WTC11 (cell line): Measurements from ENCODE around the gene ACSL4. TPM values are rescaled to one million over a fixed set of nuclear protein-coding genes. Genes with fewer than 3 reads are reported as not detected.

Experiments
- ATAC-seq: fragments of 200-7000 bp; cut with Tn5 transposase; 2 replicates; pipeline ENCODE4 v1.10.0; 2021; ENCODE audit warnings: mild to moderate bottlenecking, moderate library complexity
- CTCF ChIA-PET: fragments of 300-600 bp; sonication (Branson Sonifier 250); formaldehyde crosslinking; loops from one replicate; lab custom pipeline; 2021; ENCODE audit warnings: antibody characterized with exemption; lab: Charles Lee
- POLR2A ChIA-PET: fragments of 350-600 bp; sonication (Branson Sonifier 250); formaldehyde crosslinking; loops from one replicate; lab custom pipeline; 2021; ENCODE audit warnings: antibody characterized with exemption; lab: Charles Lee
- DNase-seq: peaks from one replicate; pipeline ENCODE4 v3.0.0; 2021; ENCODE audit warnings: low spot score
- H3K27ac Mint-ChIP-seq: 2 replicates; pipeline ENCODE4 v1.8.0; 2021; ENCODE audit warnings: mixed read lengths
- H3K27me3 Mint-ChIP-seq: 2 replicates; pipeline ENCODE4 v1.8.0; 2021; ENCODE audit warnings: low read depth, mild to moderate bottlenecking, moderate library complexity, mixed read lengths
- H3K36me3 Mint-ChIP-seq: 2 replicates; pipeline ENCODE4 v1.8.0; 2021; ENCODE audit warnings: mixed read lengths
- H3K4me1 Mint-ChIP-seq: 2 replicates; pipeline ENCODE4 v1.8.0; 2022; ENCODE audit warnings: mixed read lengths
- H3K4me3 Mint-ChIP-seq: 2 replicates; pipeline ENCODE4 v1.8.0; 2021; ENCODE audit warnings: mild to moderate bottlenecking, moderate library complexity, mixed read lengths
- H3K9me3 Mint-ChIP-seq: 2 replicates; pipeline ENCODE4 v1.8.0; 2021; ENCODE audit warnings: mixed read lengths
- AFF4 ChIP-seq: sonication (generic); formaldehyde crosslinking; IDR thresholded peaks from 2 replicates; pipeline ENCODE4 v1.8.1; 2023; ENCODE audit warnings: mild to moderate bottlenecking, missing genetic modification reagents, borderline replicate concordance
- ATF2 ChIP-seq: sonication (generic); formaldehyde crosslinking; IDR thresholded peaks from 2 replicates; pipeline ENCODE4 v1.8.1; 2022; ENCODE audit warnings: low read depth, missing genetic modification reagents, borderline replicate concordance
- CBFB ChIP-seq: sonication (generic); formaldehyde crosslinking; IDR thresholded peaks from 2 replicates; pipeline ENCODE4 v1.8.1; 2022; ENCODE audit warnings: mild to moderate bottlenecking, low read depth, missing genetic modification reagents
- FOXJ3 ChIP-seq: sonication (generic); formaldehyde crosslinking; IDR thresholded peaks from 2 replicates; pipeline ENCODE4 v1.9.0; 2021; ENCODE audit warnings: missing genetic modification reagents, mild to moderate bottlenecking, borderline replicate concordance
- FOXK1 ChIP-seq: sonication (generic); formaldehyde crosslinking; IDR thresholded peaks from 2 replicates; pipeline ENCODE4 v1.8.0; 2022; ENCODE audit warnings: mild to moderate bottlenecking, moderate library complexity, missing genetic modification reagents
- MXD4 ChIP-seq: fragments of 250-450 bp; sonication (Bioruptor Pico); IDR thresholded peaks from 2 replicates; pipeline ENCODE4 v1.8.0; 2021; ENCODE audit warnings: mild to moderate bottlenecking, moderate library complexity, borderline replicate concordance
- NFATC4 ChIP-seq: fragments of 250-450 bp; sonication (Bioruptor Pico); IDR thresholded peaks from 2 replicates; pipeline ENCODE4 v1.9.0; 2021; ENCODE audit warnings: mild to moderate bottlenecking
- NFE2L1 ChIP-seq: sonication (generic); formaldehyde crosslinking; IDR thresholded peaks from 2 replicates; pipeline ENCODE4 v1.8.1; 2023; ENCODE audit warnings: missing genetic modification reagents
- NFYB ChIP-seq: sonication (generic); formaldehyde crosslinking; conservative IDR thresholded peaks from 2 replicates; pipeline ENCODE4 v1.8.0; 2022; ENCODE audit warnings: low read depth, missing genetic modification reagents
- NR1H2 ChIP-seq: sonication (generic); formaldehyde crosslinking; IDR thresholded peaks from 2 replicates; pipeline ENCODE4 v1.9.0; 2021; ENCODE audit warnings: mild to moderate bottlenecking, moderate library complexity, missing genetic modification reagents
- RELA ChIP-seq: sonication (generic); formaldehyde crosslinking; IDR thresholded peaks from 2 replicates; pipeline ENCODE4 v1.8.1; 2022; ENCODE audit warnings: missing genetic modification reagents, mild to moderate bottlenecking, borderline replicate concordance
- SMAD3 ChIP-seq: sonication (generic); formaldehyde crosslinking; IDR thresholded peaks from 2 replicates; pipeline ENCODE4 v1.8.0; 2022; ENCODE audit warnings: missing genetic modification reagents, mild to moderate bottlenecking, borderline replicate concordance
- SOX15 ChIP-seq: fragments of 250-450 bp; sonication (Bioruptor Pico); IDR thresholded peaks from 2 replicates; pipeline ENCODE4 v1.9.0; 2021; ENCODE audit warnings: mild to moderate bottlenecking
- TEAD4 ChIP-seq: sonication (generic); formaldehyde crosslinking; IDR thresholded peaks from 2 replicates; pipeline ENCODE4 v1.8.0; 2022; ENCODE audit warnings: mild to moderate bottlenecking, missing genetic modification reagents
- TP53 ChIP-seq: sonication (generic); formaldehyde crosslinking; IDR thresholded peaks from 2 replicates; pipeline ENCODE4 v1.8.1; 2023; ENCODE audit warnings: mild to moderate bottlenecking, missing genetic modification reagents
- ZNF138 ChIP-seq: sonication (generic); formaldehyde crosslinking; conservative IDR thresholded peaks from 2 replicates; pipeline ENCODE4 v1.8.1; 2022; ENCODE audit warnings: mild to moderate bottlenecking, moderate library complexity, missing genetic modification reagents
- ZNF219 ChIP-seq: sonication (generic); formaldehyde crosslinking; IDR thresholded peaks from 2 replicates; pipeline ENCODE4 v1.8.0; 2023; ENCODE audit warnings: missing genetic modification reagents, mild to moderate bottlenecking, borderline replicate concordance
- total RNA-seq: library from RNA; stranded (reverse); gene quantifications from 3 replicates; pipeline ENCODE4 v1.2.3, GENCODE V29; 2021
- TF ChIP-seq, protein P1 (sequence below): fragments of 250-450 bp; sonication (Bioruptor Pico); IDR thresholded peaks from 2 replicates; pipeline ENCODE4 v1.9.0; 2021; ENCODE audit warnings: mild to moderate bottlenecking
- TF ChIP-seq, protein P2 (sequence below): sonication (generic); formaldehyde crosslinking; IDR thresholded peaks from 2 replicates; pipeline ENCODE4 v1.8.1; 2022; ENCODE audit warnings: missing genetic modification reagents, borderline replicate concordance
- TF ChIP-seq, protein P3 (sequence below): sonication (generic); formaldehyde crosslinking; IDR thresholded peaks from 2 replicates; pipeline ENCODE4 v1.8.1; 2023; ENCODE audit warnings: mild to moderate bottlenecking, missing genetic modification reagents, moderate library complexity
- TF ChIP-seq, protein P4 (sequence below): sonication (generic); formaldehyde crosslinking; IDR thresholded peaks from 2 replicates; pipeline ENCODE4 v1.8.1; 2022; ENCODE audit warnings: mild to moderate bottlenecking, moderate library complexity, missing genetic modification reagents
- TF ChIP-seq, protein P5 (sequence below): sonication (generic); formaldehyde crosslinking; IDR thresholded peaks from 2 replicates; pipeline ENCODE4 v1.8.1; 2023; ENCODE audit warnings: mild to moderate bottlenecking, missing genetic modification reagents

Gene ACSL4
- total RNA-seq, 1 experiment from 2014 or later, result 57.7 TPM

DNA sequence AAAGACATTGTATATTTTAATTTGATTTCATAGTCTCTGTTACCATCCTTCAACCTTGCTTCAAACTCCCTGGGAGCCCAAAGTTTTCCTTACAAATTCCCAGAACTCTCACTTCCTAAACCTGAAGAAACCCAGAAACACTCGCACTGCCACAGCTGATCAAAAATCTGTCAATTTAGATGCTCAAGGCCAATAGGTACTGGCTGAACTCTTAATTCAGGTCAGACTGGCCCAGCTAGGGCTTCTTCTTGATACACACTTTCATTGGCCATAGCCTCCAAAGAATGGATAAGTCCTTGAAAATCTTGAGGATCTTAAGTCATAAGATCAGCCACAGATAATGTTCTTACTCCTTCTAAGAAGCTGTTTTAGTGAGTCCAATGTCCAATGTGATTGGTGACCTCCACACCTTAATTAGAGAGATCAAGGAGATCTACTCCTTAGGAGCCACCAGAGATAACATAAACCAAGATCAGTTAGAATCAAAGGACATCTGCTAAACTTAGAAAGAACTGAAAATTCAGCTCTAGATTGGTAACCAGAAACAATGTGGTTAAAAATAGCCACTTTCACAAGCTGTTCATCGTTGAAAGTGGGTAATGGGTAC lies 51.5 kb downstream of the ACSL4 start:
- DNase-seq (no peak), ATAC-seq (no peak)
- POLR2A ChIA-PET, result interaction anchor here (0.6 kb wide), 1 partner anchor 43 kb away, joined by 3 read pairs; no protein-coding TSS in a partner anchor
- no peaks in the 10 kb centered on the region for H3K9me3 Mint-ChIP-seq
- no peak overlapping the region for H3K27ac Mint-ChIP-seq
- no peak overlapping the region for H3K4me3 Mint-ChIP-seq
- H3K4me1 Mint-ChIP-seq, result no peaks in the 10 kb centered on the region
- H3K27me3 Mint-ChIP-seq, result no peaks in the 10 kb centered on the region
- TF ChIP-seq NFATC4 (CRISPR knock-in tag) (no peak), RELA (CRISPR knock-in tag) (no peak), TEAD4 (CRISPR knock-in tag) (no peak), SOX15 (no peak), ZNF219 (CRISPR knock-in tag) (no peak), ZNF138 (CRISPR knock-in tag) (no peak), CBFB (CRISPR knock-in tag) (no peak), MXD4 (CRISPR knock-in tag) (no peak)
- TF ChIP-seq, protein P1, sequence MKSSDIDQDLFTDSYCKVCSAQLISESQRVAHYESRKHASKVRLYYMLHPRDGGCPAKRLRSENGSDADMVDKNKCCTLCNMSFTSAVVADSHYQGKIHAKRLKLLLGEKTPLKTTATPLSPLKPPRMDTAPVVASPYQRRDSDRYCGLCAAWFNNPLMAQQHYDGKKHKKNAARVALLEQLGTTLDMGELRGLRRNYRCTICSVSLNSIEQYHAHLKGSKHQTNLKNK, result no peak
- TF ChIP-seq, protein P2, sequence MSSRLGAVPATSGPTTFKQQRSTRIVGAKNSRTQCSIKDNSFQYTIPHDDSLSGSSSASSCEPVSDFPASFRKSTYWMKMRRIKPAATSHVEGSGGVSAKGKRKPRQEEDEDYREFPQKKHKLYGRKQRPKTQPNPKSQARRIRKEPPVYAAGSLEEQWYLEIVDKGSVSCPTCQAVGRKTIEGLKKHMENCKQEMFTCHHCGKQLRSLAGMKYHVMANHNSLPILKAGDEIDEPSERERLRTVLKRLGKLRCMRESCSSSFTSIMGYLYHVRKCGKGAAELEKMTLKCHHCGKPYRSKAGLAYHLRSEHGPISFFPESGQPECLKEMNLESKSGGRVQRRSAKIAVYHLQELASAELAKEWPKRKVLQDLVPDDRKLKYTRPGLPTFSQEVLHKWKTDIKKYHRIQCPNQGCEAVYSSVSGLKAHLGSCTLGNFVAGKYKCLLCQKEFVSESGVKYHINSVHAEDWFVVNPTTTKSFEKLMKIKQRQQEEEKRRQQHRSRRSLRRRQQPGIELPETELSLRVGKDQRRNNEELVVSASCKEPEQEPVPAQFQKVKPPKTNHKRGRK (CRISPR knock-in tag), result no peak
- TF ChIP-seq, protein P3, sequence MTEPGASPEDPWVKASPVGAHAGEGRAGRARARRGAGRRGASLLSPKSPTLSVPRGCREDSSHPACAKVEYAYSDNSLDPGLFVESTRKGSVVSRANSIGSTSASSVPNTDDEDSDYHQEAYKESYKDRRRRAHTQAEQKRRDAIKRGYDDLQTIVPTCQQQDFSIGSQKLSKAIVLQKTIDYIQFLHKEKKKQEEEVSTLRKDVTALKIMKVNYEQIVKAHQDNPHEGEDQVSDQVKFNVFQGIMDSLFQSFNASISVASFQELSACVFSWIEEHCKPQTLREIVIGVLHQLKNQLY, result no peak
- CTCF ChIA-PET, result no interaction called here
- H3K36me3 Mint-ChIP-seq, result peaks cover 11% of the 10 kb centered on the region; the same call in 1 of the 2 replicates

DNA sequence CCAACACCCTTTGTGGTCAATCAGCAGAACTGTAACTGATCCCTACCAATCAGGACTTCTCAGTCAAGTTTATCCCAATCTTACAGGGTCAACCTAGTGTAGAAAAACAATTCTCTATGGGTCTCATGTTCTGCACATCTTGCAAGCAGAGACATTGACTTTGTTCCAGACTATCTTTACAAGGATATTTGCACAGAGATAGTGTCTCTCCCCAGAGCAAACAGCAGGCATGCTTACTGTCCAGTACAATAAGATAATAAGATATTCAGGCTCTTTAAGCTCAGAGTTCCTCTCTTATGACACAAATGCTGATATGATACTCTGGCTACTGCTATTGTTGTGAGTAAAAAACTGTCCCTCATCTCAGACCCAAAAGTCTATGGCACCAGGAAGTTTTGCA lies 53.2 kb downstream of the ACSL4 start:
- no peaks in the 10 kb centered on the region for H3K27me3 Mint-ChIP-seq
- TF ChIP-seq SMAD3 (CRISPR knock-in tag) (no peak), FOXJ3 (CRISPR knock-in tag) (no peak), FOXK1 (no peak), NFYB (CRISPR knock-in tag) (no peak), NR1H2 (CRISPR knock-in tag) (no peak), NFATC4 (CRISPR knock-in tag) (no peak), AFF4 (CRISPR knock-in tag) (no peak), ATF2 (CRISPR knock-in tag) (no peak), NFE2L1 (no peak), TP53 (CRISPR knock-in tag) (no peak)
- TF ChIP-seq, protein P4, sequence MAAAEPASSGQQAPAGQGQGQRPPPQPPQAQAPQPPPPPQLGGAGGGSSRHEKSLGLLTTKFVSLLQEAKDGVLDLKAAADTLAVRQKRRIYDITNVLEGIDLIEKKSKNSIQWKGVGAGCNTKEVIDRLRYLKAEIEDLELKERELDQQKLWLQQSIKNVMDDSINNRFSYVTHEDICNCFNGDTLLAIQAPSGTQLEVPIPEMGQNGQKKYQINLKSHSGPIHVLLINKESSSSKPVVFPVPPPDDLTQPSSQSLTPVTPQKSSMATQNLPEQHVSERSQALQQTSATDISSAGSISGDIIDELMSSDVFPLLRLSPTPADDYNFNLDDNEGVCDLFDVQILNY (CRISPR knock-in tag), result no peak
- TF ChIP-seq, protein P1, result no peak
- TF ChIP-seq, protein P5, sequence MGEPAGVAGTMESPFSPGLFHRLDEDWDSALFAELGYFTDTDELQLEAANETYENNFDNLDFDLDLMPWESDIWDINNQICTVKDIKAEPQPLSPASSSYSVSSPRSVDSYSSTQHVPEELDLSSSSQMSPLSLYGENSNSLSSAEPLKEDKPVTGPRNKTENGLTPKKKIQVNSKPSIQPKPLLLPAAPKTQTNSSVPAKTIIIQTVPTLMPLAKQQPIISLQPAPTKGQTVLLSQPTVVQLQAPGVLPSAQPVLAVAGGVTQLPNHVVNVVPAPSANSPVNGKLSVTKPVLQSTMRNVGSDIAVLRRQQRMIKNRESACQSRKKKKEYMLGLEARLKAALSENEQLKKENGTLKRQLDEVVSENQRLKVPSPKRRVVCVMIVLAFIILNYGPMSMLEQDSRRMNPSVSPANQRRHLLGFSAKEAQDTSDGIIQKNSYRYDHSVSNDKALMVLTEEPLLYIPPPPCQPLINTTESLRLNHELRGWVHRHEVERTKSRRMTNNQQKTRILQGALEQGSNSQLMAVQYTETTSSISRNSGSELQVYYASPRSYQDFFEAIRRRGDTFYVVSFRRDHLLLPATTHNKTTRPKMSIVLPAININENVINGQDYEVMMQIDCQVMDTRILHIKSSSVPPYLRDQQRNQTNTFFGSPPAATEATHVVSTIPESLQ, result no peak

More for the DNA sequence above, 53.2 kb downstream of the ACSL4 start:
- ChIA-PET CTCF (no interaction called here), POLR2A (no interaction called here)
- Mint-ChIP-seq H3K9me3 (no peaks in the 10 kb centered on the region), H3K4me1 (no peaks in the 10 kb centered on the region), H3K4me3 (no peak overlapping the region), H3K27ac (no peak overlapping the region), H3K36me3 (peaks cover 18% of the 10 kb centered on the region)
- ATAC-seq (no peak), DNase-seq (no peak)
